ENCODE data around the gene PHKB.

Gene PHKB

GRCh38 chr16:47481698-47482374 is 20.7 kb downstream of the PHKB start:
- H3K9me3 ChIP-seq (ENCODE audit: control insufficient read depth, low read length): no peaks in the 10 kb centered on the region
- H3K4me1 ChIP-seq (ENCODE audit: control insufficient read depth, insufficient read depth, low read length, poor library complexity, severe bottlenecking): no peaks in the 10 kb centered on the region
- no peak overlapping the region for H3K4me3 ChIP-seq (ENCODE audit: insufficient read depth, low read depth, low read length, poor library complexity, severe bottlenecking)
- no peaks in the 10 kb centered on the region for H3K36me3 ChIP-seq (ENCODE audit: control insufficient read depth, insufficient read depth, low read length)
- H3K27ac ChIP-seq (ENCODE audit: insufficient read depth, low read length, poor library complexity, severe bottlenecking): no peak overlapping the region
- no peak for DNase-seq
- no peaks in the 10 kb centered on the region for H3K27me3 ChIP-seq (replicated peaks; ENCODE audit: control insufficient read depth, insufficient read depth, low read length, poor library complexity, severe bottlenecking)

GRCh38 chr16:47483616-47484015 is 22.5 kb downstream of the PHKB start:
- H3K4me1 ChIP-seq (ENCODE audit: control insufficient read depth, insufficient read depth, low read length, poor library complexity, severe bottlenecking): no peaks in the 10 kb centered on the region
- no peaks in the 10 kb centered on the region for H3K27me3 ChIP-seq (replicated peaks; ENCODE audit: control insufficient read depth, insufficient read depth, low read length, poor library complexity, severe bottlenecking)
- no peaks in the 10 kb centered on the region for H3K9me3 ChIP-seq (ENCODE audit: control insufficient read depth, low read length)
- no peaks in the 10 kb centered on the region for H3K36me3 ChIP-seq (ENCODE audit: control insufficient read depth, insufficient read depth, low read length)
- no peak for DNase-seq
- no peak overlapping the region for H3K27ac ChIP-seq (ENCODE audit: insufficient read depth, low read length, poor library complexity, severe bottlenecking)
- no peak overlapping the region for H3K4me3 ChIP-seq (ENCODE audit: insufficient read depth, low read depth, low read length, poor library complexity, severe bottlenecking)

GRCh38 chr16:47486856-47487255 is 25.7 kb downstream of the PHKB start:
- Histone ChIP-seq H3K27ac (ENCODE audit: insufficient read depth, low read length, poor library complexity, severe bottlenecking) (no peak overlapping the region), H3K4me1 (ENCODE audit: control insufficient read depth, insufficient read depth, low read length, poor library complexity, severe bottlenecking) (no peaks in the 10 kb centered on the region), H3K4me3 (ENCODE audit: insufficient read depth, low read depth, low read length, poor library complexity, severe bottlenecking) (no peak overlapping the region), H3K36me3 (ENCODE audit: control insufficient read depth, insufficient read depth, low read length) (no peaks in the 10 kb centered on the region), H3K27me3 (replicated peaks; ENCODE audit: control insufficient read depth, insufficient read depth, low read length, poor library complexity, severe bottlenecking) (no peaks in the 10 kb centered on the region), H3K9me3 (ENCODE audit: control insufficient read depth, low read length) (no peaks in the 10 kb centered on the region)
- no peak for DNase-seq

GRCh38 chr16:47488051-47488450 is 26.9 kb downstream of the PHKB start:
- H3K36me3 ChIP-seq (ENCODE audit: control insufficient read depth, insufficient read depth, low read length): no peaks in the 10 kb centered on the region
- no peaks in the 10 kb centered on the region for H3K4me1 ChIP-seq (ENCODE audit: control insufficient read depth, insufficient read depth, low read length, poor library complexity, severe bottlenecking)
- H3K4me3 ChIP-seq (ENCODE audit: insufficient read depth, low read depth, low read length, poor library complexity, severe bottlenecking): no peak overlapping the region
- H3K27ac ChIP-seq (ENCODE audit: insufficient read depth, low read length, poor library complexity, severe bottlenecking): no peak overlapping the region
- H3K9me3 ChIP-seq (ENCODE audit: control insufficient read depth, low read length): no peaks in the 10 kb centered on the region
- no peak for DNase-seq
- no peaks in the 10 kb centered on the region for H3K27me3 ChIP-seq (replicated peaks; ENCODE audit: control insufficient read depth, insufficient read depth, low read length, poor library complexity, severe bottlenecking)

GRCh38 chr16:47490471-47490870 is 29.3 kb downstream of the PHKB start:
- no peaks in the 10 kb centered on the region for H3K4me1 ChIP-seq (ENCODE audit: control insufficient read depth, insufficient read depth, low read length, poor library complexity, severe bottlenecking)
- no peak overlapping the region for H3K27ac ChIP-seq (ENCODE audit: insufficient read depth, low read length, poor library complexity, severe bottlenecking)
- no peaks in the 10 kb centered on the region for H3K9me3 ChIP-seq (ENCODE audit: control insufficient read depth, low read length)
- H3K4me3 ChIP-seq (ENCODE audit: insufficient read depth, low read depth, low read length, poor library complexity, severe bottlenecking): no peak overlapping the region
- no peaks in the 10 kb centered on the region for H3K27me3 ChIP-seq (replicated peaks; ENCODE audit: control insufficient read depth, insufficient read depth, low read length, poor library complexity, severe bottlenecking)
- no peaks in the 10 kb centered on the region for H3K36me3 ChIP-seq (ENCODE audit: control insufficient read depth, insufficient read depth, low read length)
- DNase-seq: no peak

- no peaks in the 10 kb centered on the region for H3K9me3 ChIP-seq (ENCODE audit: control insufficient read depth, low read length)
- DNase-seq: no peak
- no peaks in the 10 kb centered on the region for H3K4me1 ChIP-seq (ENCODE audit: control insufficient read depth, insufficient read depth, low read length, poor library complexity, severe bottlenecking)
- no peak overlapping the region for H3K27ac ChIP-seq (ENCODE audit: insufficient read depth, low read length, poor library complexity, severe bottlenecking)
- no peak overlapping the region for H3K4me3 ChIP-seq (ENCODE audit: insufficient read depth, low read depth, low read length, poor library complexity, severe bottlenecking)
- no peaks in the 10 kb centered on the region for H3K27me3 ChIP-seq (replicated peaks; ENCODE audit: control insufficient read depth, insufficient read depth, low read length, poor library complexity, severe bottlenecking)
- H3K36me3 ChIP-seq (ENCODE audit: control insufficient read depth, insufficient read depth, low read length): no peaks in the 10 kb centered on the region
Observed at GRCh38 chr16:47492036-47492427, 30.9 kb downstream of the PHKB start.

GRCh38 chr16:47492428-47493377 is 31.6 kb downstream of the PHKB start:
- Histone ChIP-seq H3K4me1 (ENCODE audit: control insufficient read depth, insufficient read depth, low read length, poor library complexity, severe bottlenecking) (no peaks in the 10 kb centered on the region), H3K4me3 (ENCODE audit: insufficient read depth, low read depth, low read length, poor library complexity, severe bottlenecking) (no peak overlapping the region), H3K27me3 (replicated peaks; ENCODE audit: control insufficient read depth, insufficient read depth, low read length, poor library complexity, severe bottlenecking) (no peaks in the 10 kb centered on the region), H3K9me3 (ENCODE audit: control insufficient read depth, low read length) (no peaks in the 10 kb centered on the region), H3K36me3 (ENCODE audit: control insufficient read depth, insufficient read depth, low read length) (peaks cover 5% of the 10 kb centered on the region), H3K27ac (ENCODE audit: insufficient read depth, low read length, poor library complexity, severe bottlenecking) (no peak overlapping the region)
- no peak for DNase-seq

GRCh38 chr16:47493381-47494337 is 32.5 kb downstream of the PHKB start:
- no peak for DNase-seq
- no peak overlapping the region for H3K4me3 ChIP-seq (ENCODE audit: insufficient read depth, low read depth, low read length, poor library complexity, severe bottlenecking)
- no peaks in the 10 kb centered on the region for H3K4me1 ChIP-seq (ENCODE audit: control insufficient read depth, insufficient read depth, low read length, poor library complexity, severe bottlenecking)
- H3K9me3 ChIP-seq (ENCODE audit: control insufficient read depth, low read length): no peaks in the 10 kb centered on the region
- H3K36me3 ChIP-seq (ENCODE audit: control insufficient read depth, insufficient read depth, low read length): peaks cover 11% of the 10 kb centered on the region
- no peaks in the 10 kb centered on the region for H3K27me3 ChIP-seq (replicated peaks; ENCODE audit: control insufficient read depth, insufficient read depth, low read length, poor library complexity, severe bottlenecking)
- H3K27ac ChIP-seq (ENCODE audit: insufficient read depth, low read length, poor library complexity, severe bottlenecking): no peak overlapping the region

- peaks cover 61% of the 10 kb centered on the region for H3K36me3 ChIP-seq (ENCODE audit: control insufficient read depth, insufficient read depth, low read length)
Observed at GRCh38 chr16:47499080-47499699, 38.1 kb downstream of the PHKB start.

More at GRCh38 chr16:47499080-47499699, 38.1 kb downstream of the PHKB start:
- no peak for DNase-seq
- no peaks in the 10 kb centered on the region for H3K9me3 ChIP-seq (ENCODE audit: control insufficient read depth, low read length)
- H3K27ac ChIP-seq (ENCODE audit: insufficient read depth, low read length, poor library complexity, severe bottlenecking): no peak overlapping the region
- H3K4me3 ChIP-seq (ENCODE audit: insufficient read depth, low read depth, low read length, poor library complexity, severe bottlenecking): no peak overlapping the region
- no peaks in the 10 kb centered on the region for H3K4me1 ChIP-seq (ENCODE audit: control insufficient read depth, insufficient read depth, low read length, poor library complexity, severe bottlenecking)
- no peaks in the 10 kb centered on the region for H3K27me3 ChIP-seq (replicated peaks; ENCODE audit: control insufficient read depth, insufficient read depth, low read length, poor library complexity, severe bottlenecking)

Data from effector memory CD4-positive, alpha-beta T cell (primary cell).